ENCODE data around the gene TMUB2. TPM values are rescaled to one million over a fixed set of nuclear protein-coding genes. Genes with fewer than 3 reads are reported as not detected.
"Not testable (repeated sequence)": the region's sequence is repeated elsewhere in the genome, so short reads cannot be mapped to it uniquely, and the experiment has no call there.

TMUB2 gene
- polyA plus RNA-seq (2012; ENCODE audit: low read depth, missing spikeins), result 22.5 TPM

DNA sequence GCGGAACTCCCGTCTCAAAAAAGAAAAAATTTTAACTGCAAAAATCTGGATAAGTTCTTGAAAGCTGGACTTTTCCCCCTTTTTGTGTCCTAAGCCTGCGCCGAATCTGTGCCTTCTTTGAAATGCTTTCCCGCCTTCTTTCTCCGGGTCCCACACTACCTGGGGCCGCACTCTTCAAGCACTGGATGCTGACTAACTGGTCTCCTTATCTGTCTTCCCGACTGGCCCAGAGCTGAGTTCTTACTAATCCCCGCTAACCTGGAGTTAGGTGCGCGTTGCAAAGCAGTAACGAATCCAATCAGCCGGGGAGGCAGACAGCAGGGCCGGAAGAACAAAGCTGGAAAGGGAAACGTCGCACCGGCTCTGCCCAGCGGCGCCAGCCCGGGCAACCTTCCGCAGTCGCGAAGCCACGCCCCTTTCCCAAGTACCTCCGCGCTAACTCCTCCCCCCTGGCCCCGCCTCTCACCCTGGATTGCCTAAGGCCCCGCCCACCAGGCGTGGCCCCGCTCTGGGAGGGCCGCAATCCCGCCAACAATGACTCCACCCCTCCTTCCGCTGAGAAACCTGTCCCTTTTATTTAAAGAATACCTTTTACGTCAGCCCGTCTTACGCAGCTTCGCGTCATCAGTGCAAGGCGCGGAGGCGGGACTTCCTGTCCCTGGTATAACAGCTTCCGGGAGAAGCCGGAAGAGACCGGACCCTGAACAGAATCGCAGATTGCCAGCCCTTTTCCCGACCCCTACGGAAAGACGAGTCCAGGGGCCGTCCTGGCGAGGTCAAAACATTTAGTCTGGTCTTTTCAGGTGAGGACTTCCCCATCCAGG lies at the start of gene TMUB2:
Gene TMUB2 (plus strand): TSS at position 666 of the 824 bp plus-strand sequence. CDS start 737 bp downstream, outside the sequence.
- TF ChIP-seq PAX5 (IDR thresholded peaks at IDR 0.05; ENCODE audit: insufficient read depth, low read length, severe bottlenecking) (no peak), POLR2AphosphoS5 (IDR thresholded peaks at IDR 0.05; ENCODE audit: low read depth, low read length) (peak; percentile 93), POU2F2 (IDR thresholded peaks at IDR 0.05; ENCODE audit: low read depth, low read length) (no peak), SPI1 (IDR thresholded peaks at IDR 0.05; ENCODE audit: low read depth, low read length) (peak; percentile 44; the same call in 1 of the 2 replicates), POLR2A (IDR thresholded peaks at IDR 0.05; ENCODE audit: low read depth, low read length) (peak; percentile 92), TAF1 (IDR thresholded peaks at IDR 0.05; ENCODE audit: low read depth, low read length) (no peak; the same call in 1 of the 2 replicates)
- peak; percentile 98 for DNase-seq (ENCODE audit: insufficient read length, low spot score)
- peak; percentile 99 for FAIRE-seq

DNA sequence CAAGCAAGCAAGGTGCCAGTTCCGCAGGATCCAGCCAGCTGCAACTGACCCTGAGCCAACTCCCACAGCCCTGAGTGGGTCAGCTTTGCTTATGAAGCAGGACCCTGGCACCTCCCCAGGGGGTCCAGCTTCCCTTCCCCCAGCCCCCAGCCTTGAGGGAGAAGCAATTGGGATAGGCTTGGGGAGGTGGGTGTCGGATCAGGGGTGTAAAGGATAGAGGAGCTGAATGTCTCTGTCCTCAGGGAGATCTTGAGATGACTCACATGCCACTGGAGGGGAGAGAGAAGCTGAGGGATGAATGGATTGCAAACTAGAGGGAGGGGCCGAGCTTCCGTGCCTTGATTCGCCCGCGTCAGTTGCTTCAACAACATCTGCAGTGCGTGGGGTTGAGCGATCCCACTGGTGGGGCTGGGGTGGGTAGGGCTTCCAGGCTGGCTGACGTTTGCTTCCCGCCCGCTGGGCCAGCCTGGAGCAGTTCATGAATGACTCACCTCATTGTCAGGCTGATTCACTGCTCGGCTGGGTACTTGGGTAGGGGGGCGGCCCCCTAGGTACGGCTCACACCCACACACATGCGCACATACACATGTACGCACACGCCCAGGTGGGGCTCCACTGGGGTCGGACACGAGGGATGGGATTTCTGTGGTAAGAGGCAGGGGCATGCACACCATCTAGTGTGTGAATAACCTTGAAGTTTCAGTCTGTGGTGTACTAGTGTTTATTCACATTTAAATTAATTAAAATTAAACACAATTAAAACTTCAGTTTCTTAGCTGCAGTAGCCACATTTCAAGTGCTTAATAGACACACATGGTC lies 48.7 kb upstream of the TMUB2 start:
- TF ChIP-seq POU2F2 (IDR thresholded peaks at IDR 0.05; ENCODE audit: low read depth, low read length), result no peak
- peak; percentile 44 for DNase-seq (ENCODE audit: insufficient read length, low spot score)
- FAIRE-seq, result peak; percentile 57

DNA sequence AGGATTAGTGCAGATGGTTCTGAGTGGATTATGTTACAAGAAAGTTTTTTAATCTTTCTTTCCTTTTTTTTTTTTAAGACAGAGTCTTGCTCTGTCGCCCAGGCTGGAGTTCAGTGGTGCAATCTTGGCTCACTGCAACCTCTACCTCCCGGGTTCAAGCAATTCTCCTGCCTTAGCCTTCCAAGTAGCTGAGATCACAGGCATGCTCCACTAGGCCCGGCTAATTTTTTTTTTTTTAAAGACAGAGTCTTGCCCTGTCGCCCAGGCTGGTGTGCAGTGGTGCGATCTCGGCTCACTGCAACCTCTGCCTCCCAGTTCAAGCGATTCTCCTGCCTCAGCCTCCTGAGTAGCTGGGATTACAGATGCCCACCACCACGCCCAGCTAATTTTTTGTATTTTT lies 42.9 kb upstream of the TMUB2 start:
- DNase-seq (ENCODE audit: insufficient read length, low spot score); FAIRE-seq: not testable (repeated sequence)

DNA sequence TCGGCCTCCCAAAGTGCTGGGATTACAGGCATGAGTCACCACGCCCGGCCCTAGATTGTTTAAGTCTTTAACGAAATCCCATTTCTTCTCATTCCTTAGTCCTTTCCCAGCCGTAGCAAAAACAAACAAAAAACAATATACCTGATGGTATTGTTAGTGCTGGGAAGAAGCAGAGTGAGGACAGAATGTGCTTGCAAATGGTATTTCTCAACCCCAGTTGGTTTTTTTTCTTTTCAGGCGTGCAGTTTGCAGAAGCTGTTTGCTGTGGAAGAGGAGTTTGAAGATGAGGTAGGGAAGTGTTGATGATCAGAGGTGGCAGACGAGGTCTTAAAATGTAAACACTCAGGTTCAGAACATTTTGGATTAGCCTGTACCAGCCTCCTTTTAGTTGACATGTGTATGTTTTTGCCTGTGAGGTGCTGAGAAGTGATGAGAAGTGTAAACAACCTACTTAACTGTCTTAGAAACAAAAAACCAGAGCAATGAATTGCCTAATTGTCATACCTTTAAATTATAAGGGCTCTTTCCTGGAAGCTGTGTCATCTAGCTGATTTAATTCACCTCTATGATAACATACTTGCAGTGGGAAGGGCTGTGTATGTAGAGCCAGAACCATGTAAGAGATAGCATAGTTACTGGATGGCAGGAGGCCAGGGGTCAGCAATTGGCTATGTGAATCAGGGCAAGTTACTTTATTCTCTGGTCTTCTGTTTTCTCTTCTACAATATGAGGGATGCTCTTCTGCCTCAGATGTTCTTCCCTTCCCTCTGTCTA lies 41.6 kb upstream of the TMUB2 start:
- no peak for TF ChIP-seq TAF1 (IDR thresholded peaks at IDR 0.05; ENCODE audit: low read depth, low read length)
- TF ChIP-seq POLR2A (IDR thresholded peaks at IDR 0.05; ENCODE audit: low read depth, low read length), result no peak
- no peak for TF ChIP-seq SPI1 (IDR thresholded peaks at IDR 0.05; ENCODE audit: low read depth, low read length)
- TF ChIP-seq PAX5 (IDR thresholded peaks at IDR 0.05; ENCODE audit: insufficient read depth, low read length, severe bottlenecking), result no peak
- TF ChIP-seq POLR2AphosphoS5 (IDR thresholded peaks at IDR 0.05; ENCODE audit: low read depth, low read length), result no peak
- TF ChIP-seq POU2F2 (IDR thresholded peaks at IDR 0.05; ENCODE audit: low read depth, low read length), result no peak
- no peak for FAIRE-seq
- DNase-seq (ENCODE audit: insufficient read length, low spot score), result no peak

DNA sequence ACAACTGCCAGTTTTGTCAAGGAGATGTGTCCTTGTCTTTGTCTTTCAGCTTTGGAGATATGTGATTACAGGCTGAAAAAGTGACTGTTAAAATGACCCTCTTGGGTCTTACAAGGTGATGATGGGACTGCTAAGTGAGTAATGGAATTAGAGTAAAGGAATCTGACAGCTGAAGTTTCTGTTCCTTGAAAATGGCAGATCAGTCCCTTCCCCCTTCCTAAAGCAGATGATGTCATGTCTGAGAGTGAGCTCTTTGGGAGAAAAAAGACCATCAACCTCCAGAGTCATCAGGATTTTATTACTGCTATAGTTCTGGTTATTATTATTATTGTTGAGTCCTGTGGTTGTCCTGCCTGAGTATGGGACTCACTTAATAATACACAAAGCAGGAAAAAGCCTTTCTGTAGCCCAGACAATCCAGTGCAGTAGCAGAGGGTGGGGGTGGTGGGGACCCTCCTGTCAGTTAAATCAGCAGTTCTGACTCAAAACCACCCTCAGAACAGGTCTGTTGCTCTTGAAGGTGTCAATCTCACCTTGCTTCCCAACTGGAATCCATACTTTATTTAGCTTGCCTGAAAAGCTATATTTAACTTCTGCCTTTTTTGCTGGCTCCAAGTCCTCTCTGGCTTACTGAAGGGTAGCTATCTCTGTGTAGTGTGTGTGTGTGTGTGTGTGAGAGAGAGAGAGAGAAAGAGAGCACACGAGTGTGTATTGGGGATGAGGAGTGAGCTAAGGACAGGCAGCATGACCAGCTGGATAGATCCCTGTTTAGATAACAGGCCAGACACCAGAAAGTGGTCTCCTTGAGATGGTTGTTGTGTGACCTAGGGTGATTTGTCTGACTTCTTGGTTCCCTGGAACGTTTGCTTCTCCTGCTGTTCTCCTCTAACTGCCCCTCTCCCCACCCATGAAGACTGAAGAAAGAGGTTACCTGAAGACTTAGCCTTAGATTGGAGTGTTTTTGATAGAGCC lies 40.1 kb upstream of the TMUB2 start:
- FAIRE-seq (no peak), DNase-seq (ENCODE audit: insufficient read length, low spot score) (no peak)
- no peak for TF ChIP-seq POLR2A (IDR thresholded peaks at IDR 0.05; ENCODE audit: low read depth, low read length)
- TF ChIP-seq PAX5 (IDR thresholded peaks at IDR 0.05; ENCODE audit: insufficient read depth, low read length, severe bottlenecking), result no peak
- no peak for TF ChIP-seq TAF1 (IDR thresholded peaks at IDR 0.05; ENCODE audit: low read depth, low read length)
- TF ChIP-seq POLR2AphosphoS5 (IDR thresholded peaks at IDR 0.05; ENCODE audit: low read depth, low read length), result no peak
- TF ChIP-seq SPI1 (IDR thresholded peaks at IDR 0.05; ENCODE audit: low read depth, low read length), result no peak
- no peak for TF ChIP-seq POU2F2 (IDR thresholded peaks at IDR 0.05; ENCODE audit: low read depth, low read length)

DNA sequence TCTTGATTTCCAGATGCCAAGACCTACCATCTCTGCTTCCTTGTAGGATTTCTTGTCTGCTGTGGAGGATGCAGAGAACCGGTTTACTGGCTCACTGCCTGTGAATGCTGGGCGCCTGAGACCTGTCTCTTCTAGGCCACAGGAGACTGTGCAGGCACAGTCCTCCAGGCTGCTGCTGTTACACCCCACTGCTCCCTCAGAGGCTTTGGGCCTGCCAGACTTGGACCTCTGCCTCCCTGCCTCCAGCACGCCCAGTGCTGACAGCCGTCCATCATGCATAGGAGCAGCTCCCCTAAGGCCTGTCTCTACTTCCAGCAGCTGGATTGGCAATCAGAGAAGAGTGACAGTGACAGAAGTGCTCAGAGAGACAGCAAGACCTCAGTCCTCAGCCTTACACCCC lies 39.0 kb upstream of the TMUB2 start:
- no peak for TF ChIP-seq SPI1 (IDR thresholded peaks at IDR 0.05; ENCODE audit: low read depth, low read length)
- TF ChIP-seq TAF1 (IDR thresholded peaks at IDR 0.05; ENCODE audit: low read depth, low read length), result no peak
- no peak for TF ChIP-seq POLR2AphosphoS5 (IDR thresholded peaks at IDR 0.05; ENCODE audit: low read depth, low read length)
- no peak for TF ChIP-seq PAX5 (IDR thresholded peaks at IDR 0.05; ENCODE audit: insufficient read depth, low read length, severe bottlenecking)
- TF ChIP-seq POU2F2 (IDR thresholded peaks at IDR 0.05; ENCODE audit: low read depth, low read length), result no peak
- TF ChIP-seq POLR2A (IDR thresholded peaks at IDR 0.05; ENCODE audit: low read depth, low read length), result no peak
- no peak for DNase-seq (ENCODE audit: insufficient read length, low spot score)
- no peak for FAIRE-seq

DNA sequence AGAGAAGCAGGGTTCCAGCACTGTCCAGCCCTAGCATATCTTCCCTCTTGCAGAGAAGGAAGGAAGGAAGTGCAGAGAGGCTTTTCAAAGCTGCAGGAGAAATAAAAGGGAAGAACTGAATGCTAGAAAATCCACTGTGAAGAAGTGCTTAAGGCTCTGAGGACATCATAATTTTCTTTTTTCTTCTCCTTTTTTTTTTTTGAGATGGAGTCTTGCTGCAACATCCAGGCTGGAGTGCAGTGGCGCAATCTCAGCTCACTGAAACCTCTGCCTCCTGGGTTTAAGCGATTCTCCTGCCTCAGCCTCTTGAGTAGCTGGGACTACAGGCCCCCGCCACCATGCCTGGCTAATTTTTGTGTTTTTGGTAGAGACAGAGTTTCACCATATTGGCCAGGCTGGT lies 37.7 kb upstream of the TMUB2 start:
- FAIRE-seq; DNase-seq (ENCODE audit: insufficient read length, low spot score): not testable (repeated sequence)

DNA sequence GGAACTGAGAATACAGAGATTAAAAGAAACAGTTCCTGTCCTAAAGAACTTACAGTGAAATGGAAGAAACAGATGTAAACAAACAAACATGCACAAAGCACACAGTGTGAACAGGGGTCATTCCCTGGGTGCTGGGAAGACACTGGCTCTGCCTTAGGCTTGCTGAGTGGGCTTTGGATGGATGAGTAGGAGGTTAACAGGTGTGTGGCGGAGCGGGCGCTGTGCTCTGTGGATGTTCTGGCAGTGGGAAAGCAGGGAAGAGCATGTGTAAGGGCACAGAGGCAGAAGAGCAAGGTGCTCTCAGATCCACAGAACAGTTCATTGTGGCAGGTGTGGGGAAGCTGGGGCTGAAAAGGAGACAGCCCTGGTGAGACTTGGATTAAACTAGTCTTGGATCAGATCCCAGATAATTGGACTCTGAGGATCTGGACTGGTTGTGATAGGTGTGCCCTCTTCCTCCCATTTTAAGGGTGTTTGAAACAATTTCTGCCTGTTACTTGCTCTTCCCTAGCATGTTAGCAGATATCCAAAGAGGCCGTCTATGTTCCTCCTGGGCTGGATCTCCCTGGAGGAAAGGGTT lies 36.9 kb upstream of the TMUB2 start:
- no peak for FAIRE-seq
- no peak for DNase-seq (ENCODE audit: insufficient read length, low spot score)
- TF ChIP-seq SPI1 (IDR thresholded peaks at IDR 0.05; ENCODE audit: low read depth, low read length) (no peak), POLR2AphosphoS5 (IDR thresholded peaks at IDR 0.05; ENCODE audit: low read depth, low read length) (no peak), POLR2A (IDR thresholded peaks at IDR 0.05; ENCODE audit: low read depth, low read length) (no peak), TAF1 (IDR thresholded peaks at IDR 0.05; ENCODE audit: low read depth, low read length) (no peak), PAX5 (IDR thresholded peaks at IDR 0.05; ENCODE audit: insufficient read depth, low read length, severe bottlenecking) (no peak), POU2F2 (IDR thresholded peaks at IDR 0.05; ENCODE audit: low read depth, low read length) (no peak)

Data from GM12891 (cell line).